HG03025 (cell line): ENCODE data around the gene KAT2B.
"Not testable (repeated sequence)": the region's sequence is repeated elsewhere in the genome, so short reads cannot be mapped to it uniquely, and the experiment has no call there.

Experiments
- ATAC-seq: cut with Tn5 transposase; IDR thresholded peaks from one replicate; pipeline ENCODE4 v1.9.1; 2021; ENCODE audit warnings: mild to moderate bottlenecking, moderate library complexity; ENCODE audit not compliant: unreplicated experiment, low FRiP score

KAT2B gene

GRCh38 chr3:20039765-20040547 lies at the start of gene KAT2B:
Gene KAT2B (plus strand): TSS chr3:20040446. CDS start chr3:20040478, 32 bp downstream.
- ATAC-seq, result peak; percentile 47

GRCh38 chr3:19994796-19995195 lies 45.5 kb upstream of the KAT2B start:
- ATAC-seq, result no peak

- no peak for ATAC-seq
Measured at GRCh38 chr3:19997502-19997901, 42.7 kb upstream of the KAT2B start.

GRCh38 chr3:20001932-20002331 lies 38.3 kb upstream of the KAT2B start:
- no peak for ATAC-seq

- ATAC-seq, result no peak
Measured at GRCh38 chr3:20007960-20008359, 32.3 kb upstream of the KAT2B start.

- no peak for ATAC-seq
Measured at GRCh38 chr3:20008646-20009045, 31.6 kb upstream of the KAT2B start.

GRCh38 chr3:20012164-20012563 lies 28.1 kb upstream of the KAT2B start, which contains the start of gene PP2D1:
Gene PP2D1 (minus strand): TSS chr3:20012264. CDS start chr3:20012072, 192 bp downstream.
- ATAC-seq, result no peak

- ATAC-seq, result no peak
Measured at GRCh38 chr3:20013396-20013795, 26.9 kb upstream of the KAT2B start.

- no peak for ATAC-seq
Measured at GRCh38 chr3:20015525-20015924, 24.7 kb upstream of the KAT2B start.

- not testable (repeated sequence) for ATAC-seq
Measured at GRCh38 chr3:20016076-20016475, 24.2 kb upstream of the KAT2B start.

GRCh38 chr3:20022954-20023622 lies 17.2 kb upstream of the KAT2B start:
- ATAC-seq, result no peak

GRCh38 chr3:20023623-20024405 lies 16.4 kb upstream of the KAT2B start:
- no peak for ATAC-seq

GRCh38 chr3:20027136-20027535 lies 13.1 kb upstream of the KAT2B start:
- ATAC-seq, result no peak

- no peak for ATAC-seq
Measured at GRCh38 chr3:20028905-20029331, 11.3 kb upstream of the KAT2B start.

- not testable (repeated sequence) for ATAC-seq
Measured at GRCh38 chr3:20031939-20032338, 8.3 kb upstream of the KAT2B start.

GRCh38 chr3:20035019-20035418 lies 5.2 kb upstream of the KAT2B start:
- ATAC-seq, result no peak

GRCh38 chr3:20037255-20037996 lies 2.8 kb upstream of the KAT2B start:
- no peak for ATAC-seq

- ATAC-seq, result no peak
Measured at GRCh38 chr3:20038699-20039465, 1.4 kb upstream of the KAT2B start.

- no peak for ATAC-seq
Measured at GRCh38 chr3:20039466-20039764, 831 bp upstream of the KAT2B start.
